Fibroblast of lung (primary cell): ENCODE results near the gene VCAN.

Experiments
- CTCF ChIP-seq, 2 donors: IDR thresholded peaks in 1 of 2; conservative IDR thresholded peaks in 1 of 2; 1 replicate in 1 of 2; 2 replicates in 1 of 2; pipeline ENCODE4 v1.5.1; 2011 to 2012; ENCODE audit warnings: low read length in 2 of 2, control low read depth in 1 of 2, inconsistent platforms in 1 of 2, low read depth in 1 of 2, mild to moderate bottlenecking in 1 of 2
- EZH2 ChIP-seq: IDR thresholded peaks from 2 replicates; pipeline ENCODE4 v1.5.1; 2012; ENCODE audit warnings: low read length, control low read depth, mild to moderate bottlenecking; ENCODE audit errors: missing control alignments

DNA sequence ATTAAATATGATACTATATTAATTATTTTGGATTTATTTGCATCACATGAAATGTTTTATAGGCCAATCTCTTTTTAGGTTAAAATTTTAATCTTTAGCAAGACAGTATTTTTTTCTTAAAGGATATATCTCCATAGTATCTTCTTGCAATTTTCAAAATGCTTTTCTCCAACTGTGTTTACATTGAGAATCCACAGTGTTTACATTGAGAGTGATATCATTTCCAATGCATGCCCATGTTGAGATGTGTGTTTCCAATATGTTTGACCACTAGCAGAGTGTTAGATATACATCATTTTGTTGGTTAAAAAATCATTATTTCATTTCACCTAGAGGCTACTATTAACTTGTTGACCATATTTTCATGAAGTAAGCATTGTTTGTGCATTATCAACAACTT, 17.3 kb downstream of the VCAN start:
- TF ChIP-seq CTCF (conservative IDR thresholded peaks at IDR 0.05 in 1 of 2, IDR thresholded peaks at IDR 0.05 in 1 of 2; ENCODE audit: low read depth in 1 of 2, low read length in 2 of 2) (no peak), EZH2 (no peak)
